Measurements from ENCODE around the gene LCE4A.
"Not testable (repeated sequence)": the region's sequence is repeated elsewhere in the genome, so short reads cannot be mapped to it uniquely, and the experiment has no call there.

The LCE4A gene, protein sequence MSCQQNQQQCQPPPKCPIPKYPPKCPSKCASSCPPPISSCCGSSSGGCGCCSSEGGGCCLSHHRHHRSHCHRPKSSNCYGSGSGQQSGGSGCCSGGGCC

GRCh38 chr1:152707860-152708259 is at the start of gene LCE4A:
LCE4A (plus strand) TSS chr1:152708160; CDS start chr1:152709076, 916 bp downstream.
- DNase-seq = no peak

DNA sequence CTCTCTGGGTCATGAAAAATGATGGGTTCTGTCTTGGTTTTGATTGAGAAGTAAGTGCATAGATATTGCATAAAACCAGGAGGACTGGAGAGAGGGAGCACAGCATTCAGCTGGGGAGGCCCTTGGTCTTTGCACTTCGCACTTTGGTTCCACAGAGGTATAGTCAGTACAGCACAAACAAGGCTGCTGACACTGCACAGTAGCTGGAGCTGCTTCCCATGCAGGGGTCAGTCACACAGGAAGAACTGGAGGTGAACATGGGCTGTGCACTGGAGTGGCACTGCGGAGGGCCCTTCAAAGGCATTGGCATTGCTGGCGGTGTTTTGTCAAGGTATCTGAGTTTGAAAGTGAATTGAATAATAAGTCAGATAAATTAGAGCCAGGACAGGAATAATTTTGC is 49.3 kb upstream of the LCE4A start:
- no peak for DNase-seq

- no peak for DNase-seq
Observed at GRCh38 chr1:152663098-152663497, 44.9 kb upstream of the LCE4A start, which contains the start of gene LCE2D. LCE2D (plus strand) TSS chr1:152663380; CDS start chr1:152664106, 726 bp downstream.

DNA sequence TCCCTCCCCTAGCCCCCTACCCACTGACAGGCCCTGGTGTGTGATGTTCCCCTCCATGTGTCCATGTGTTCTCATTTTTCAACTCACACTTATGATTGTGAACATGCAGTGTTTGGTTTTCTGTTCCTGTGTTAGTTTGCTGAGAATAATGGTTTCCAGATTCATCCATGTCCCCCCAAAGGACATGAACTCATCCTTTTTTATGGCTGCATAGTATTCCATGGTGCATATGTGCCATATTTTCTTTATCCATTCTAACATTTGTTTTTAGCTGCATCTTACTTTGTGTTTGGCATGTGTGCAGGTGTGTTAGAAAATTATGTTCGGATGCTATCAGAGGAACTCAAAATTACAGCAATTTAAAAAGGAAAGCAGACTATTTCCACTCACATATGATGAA is 41.8 kb upstream of the LCE4A start:
- not testable (repeated sequence) for DNase-seq

GRCh38 chr1:152667648-152668047 is 40.3 kb upstream of the LCE4A start:
- no peak for DNase-seq

- DNase-seq = no peak
Observed at GRCh38 chr1:152673016-152673415, 34.9 kb upstream of the LCE4A start.

GRCh38 chr1:152674983-152675382 is 33.0 kb upstream of the LCE4A start, which contains the start of gene LCE2C:
LCE2C (plus strand) TSS chr1:152675279; CDS start chr1:152676016, 737 bp downstream.
- DNase-seq = not testable (repeated sequence)

DNA sequence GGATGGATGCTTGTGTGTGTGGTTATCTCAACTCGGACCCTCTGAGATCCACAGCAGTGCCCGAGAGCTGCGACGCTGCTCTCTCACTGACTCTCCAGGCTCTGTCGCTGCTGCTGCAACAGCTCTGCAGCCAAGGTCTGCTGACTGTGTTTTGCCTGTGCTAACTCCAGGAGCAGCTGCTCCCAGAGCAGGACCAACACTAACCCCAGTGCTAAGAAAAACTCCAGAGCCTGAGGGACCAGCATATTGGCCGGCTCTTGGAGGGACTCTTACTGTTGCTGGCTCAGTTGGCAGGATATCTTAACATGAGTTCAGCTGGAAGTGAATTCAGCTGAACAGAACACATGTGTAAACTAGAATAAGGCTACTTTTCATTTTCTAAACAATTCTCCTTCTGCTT is 28.5 kb upstream of the LCE4A start:
- no peak for DNase-seq

- no peak for DNase-seq
Observed at GRCh38 chr1:152681616-152682015, 26.3 kb upstream of the LCE4A start.

- no peak for DNase-seq
Observed at GRCh38 chr1:152683846-152684245, 24.1 kb upstream of the LCE4A start.

- DNase-seq = not testable (repeated sequence)
Observed at GRCh38 chr1:152685823-152686222, 22.1 kb upstream of the LCE4A start, which contains the start of gene LCE2B. LCE2B (plus strand) TSS chr1:152686123; CDS start chr1:152686844, 721 bp downstream.

- DNase-seq = no peak
Observed at GRCh38 chr1:152697701-152698600, 10.0 kb upstream of the LCE4A start, which contains the start of gene LCE2A. LCE2A (plus strand) TSS chr1:152698345; CDS start chr1:152698902, 557 bp downstream.

DNA sequence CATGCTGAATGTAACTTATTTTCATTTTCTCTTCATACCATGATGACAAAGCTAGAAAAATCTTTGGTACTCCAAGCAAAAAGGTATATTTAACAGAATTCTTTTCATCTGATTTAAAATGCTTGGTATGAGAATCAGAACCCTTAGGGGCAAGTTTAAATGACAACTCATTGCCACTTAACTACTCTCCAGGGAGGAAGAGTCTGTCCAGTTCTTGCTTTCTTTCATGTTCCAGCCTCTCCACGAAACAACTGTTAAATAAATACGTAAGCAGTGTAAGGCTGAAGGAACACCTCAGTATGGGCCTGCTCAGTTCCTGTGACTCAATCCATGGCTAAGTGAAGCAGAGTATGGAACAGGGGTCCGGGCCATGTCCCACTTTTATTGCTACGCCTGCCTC is 8.2 kb upstream of the LCE4A start:
- no peak for DNase-seq

- no peak for DNase-seq
Observed at GRCh38 chr1:152718238-152718637, 10.3 kb downstream of the LCE4A start.

GRCh38 chr1:152725261-152725660 is 17.3 kb downstream of the LCE4A start:
- no peak for DNase-seq

- DNase-seq = no peak
Observed at GRCh38 chr1:152728986-152729385, 21.0 kb downstream of the LCE4A start.

DNA sequence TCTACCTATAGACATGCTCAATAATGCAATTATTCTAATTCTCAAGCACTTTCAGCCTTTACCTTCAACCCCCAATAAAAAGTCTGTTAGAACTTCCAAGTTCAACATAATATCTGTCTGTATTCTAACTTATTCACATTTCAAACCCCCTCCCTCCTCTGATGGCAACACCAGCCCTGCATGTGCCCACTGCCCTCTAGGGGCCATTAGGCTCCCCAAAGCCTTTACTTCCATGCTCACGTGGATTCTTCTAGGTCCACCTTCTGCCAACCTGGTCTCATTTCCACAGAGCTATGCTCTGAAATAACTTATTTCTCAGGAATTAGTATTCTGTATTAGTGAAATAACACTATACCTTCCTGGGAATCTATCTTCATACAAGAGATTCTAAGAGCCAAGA is 27.7 kb downstream of the LCE4A start:
- no peak for DNase-seq

DNA sequence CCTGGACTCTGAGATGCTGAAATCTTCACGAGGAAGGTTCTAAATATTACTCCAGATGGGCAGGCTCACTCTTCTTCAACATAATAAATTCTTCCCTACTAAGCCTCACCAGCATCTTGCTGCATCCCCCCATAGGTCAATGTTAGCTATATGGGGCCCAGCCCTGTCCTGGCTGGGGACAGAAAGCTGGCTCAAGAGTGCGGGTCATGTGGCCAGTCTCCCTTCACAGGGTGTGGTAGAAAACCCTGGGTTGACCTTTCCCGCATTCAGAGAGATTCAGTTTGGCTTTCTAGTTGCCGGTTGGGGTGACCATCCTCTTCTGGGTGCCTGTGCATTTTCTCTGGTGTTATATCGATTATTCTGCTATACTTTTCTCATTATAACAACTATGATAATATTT is 30.0 kb downstream of the LCE4A start:
- DNase-seq = no peak

DNA sequence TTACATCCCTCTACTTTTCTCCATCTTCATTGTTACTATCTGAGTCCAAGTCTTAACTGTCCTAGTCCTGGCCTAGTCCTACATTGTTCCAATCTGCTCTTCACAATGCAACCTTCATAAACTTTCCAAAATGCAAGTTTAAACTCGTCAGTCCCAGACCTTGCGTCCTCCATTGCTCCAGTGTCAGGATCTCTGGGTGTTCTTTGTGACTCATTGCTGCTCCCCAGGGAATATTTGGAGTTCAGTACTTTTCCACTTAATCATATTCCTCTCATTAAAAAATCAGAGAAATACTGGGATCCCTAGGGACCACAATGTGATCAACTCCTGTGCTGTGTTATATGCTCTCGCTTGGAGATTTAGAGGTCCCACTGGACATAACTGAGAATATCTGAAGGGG is 31.9 kb downstream of the LCE4A start:
- no peak for DNase-seq

GRCh38 chr1:152741656-152742055 is 33.7 kb downstream of the LCE4A start:
- DNase-seq = no peak

- DNase-seq = no peak
Observed at GRCh38 chr1:152743371-152744145, 35.6 kb downstream of the LCE4A start.

- DNase-seq = no peak
Observed at GRCh38 chr1:152745289-152745704, 37.3 kb downstream of the LCE4A start.

GRCh38 chr1:152745765-152746444 is 37.9 kb downstream of the LCE4A start:
- no peak for DNase-seq
